Measurements from ENCODE around the gene LMOD1.
"Not testable (repeated sequence)": the region's sequence is repeated elsewhere in the genome, so short reads cannot be mapped to it uniquely, and the experiment has no call there.

Gene LMOD1

DNA sequence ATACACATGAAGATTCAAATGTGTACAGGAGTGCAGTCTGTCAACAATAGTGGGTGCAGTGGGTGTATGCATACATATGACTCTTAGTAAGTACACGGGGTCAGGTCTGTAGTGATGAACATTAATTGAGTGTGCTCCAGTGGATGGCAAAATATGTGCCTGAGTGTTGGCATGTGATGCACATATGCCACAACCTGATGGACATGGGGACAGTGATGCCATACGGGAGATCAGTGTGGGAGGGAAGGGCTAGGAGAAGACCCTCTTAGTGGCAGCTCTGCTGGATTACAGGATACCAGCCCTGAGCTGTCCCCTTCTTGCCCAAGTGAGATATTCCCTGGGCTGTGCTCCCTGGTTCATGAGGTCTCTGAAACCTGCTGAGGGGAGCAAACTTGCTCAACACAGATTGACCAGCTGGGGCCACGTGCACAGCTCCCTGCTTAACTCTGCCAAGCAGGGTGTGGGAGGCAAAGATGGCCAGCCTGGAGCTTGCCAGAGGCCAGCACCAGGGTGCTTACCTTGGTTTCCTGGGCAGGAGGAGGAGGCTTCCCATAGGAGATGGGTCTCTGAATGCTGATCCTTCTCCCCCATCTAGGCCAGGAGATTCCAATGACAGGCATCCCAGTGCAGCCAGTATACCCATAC lies 55.4 kb downstream of the LMOD1 start:
- DNase-seq: no peak

DNA sequence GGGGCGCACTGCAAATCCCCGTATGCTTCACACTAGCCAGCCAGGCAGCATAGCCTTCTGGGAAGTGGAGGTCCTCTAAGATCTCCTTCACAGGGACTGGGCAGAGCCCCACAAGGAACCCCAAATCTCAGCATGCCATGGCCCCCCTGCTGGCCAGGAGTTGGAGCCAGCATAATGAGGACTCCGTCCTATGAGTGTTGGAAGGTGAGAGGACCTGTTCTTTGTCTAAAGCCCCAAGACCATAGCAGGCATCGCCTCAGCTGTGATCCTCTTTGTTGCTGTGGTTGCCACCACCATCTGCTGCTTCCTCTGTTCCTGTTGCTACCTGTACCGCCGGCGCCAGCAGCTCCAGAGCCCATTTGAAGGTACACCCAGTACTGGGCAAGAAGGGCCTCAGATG lies 56.1 kb downstream of the LMOD1 start:
- DNase-seq: no peak

DNA sequence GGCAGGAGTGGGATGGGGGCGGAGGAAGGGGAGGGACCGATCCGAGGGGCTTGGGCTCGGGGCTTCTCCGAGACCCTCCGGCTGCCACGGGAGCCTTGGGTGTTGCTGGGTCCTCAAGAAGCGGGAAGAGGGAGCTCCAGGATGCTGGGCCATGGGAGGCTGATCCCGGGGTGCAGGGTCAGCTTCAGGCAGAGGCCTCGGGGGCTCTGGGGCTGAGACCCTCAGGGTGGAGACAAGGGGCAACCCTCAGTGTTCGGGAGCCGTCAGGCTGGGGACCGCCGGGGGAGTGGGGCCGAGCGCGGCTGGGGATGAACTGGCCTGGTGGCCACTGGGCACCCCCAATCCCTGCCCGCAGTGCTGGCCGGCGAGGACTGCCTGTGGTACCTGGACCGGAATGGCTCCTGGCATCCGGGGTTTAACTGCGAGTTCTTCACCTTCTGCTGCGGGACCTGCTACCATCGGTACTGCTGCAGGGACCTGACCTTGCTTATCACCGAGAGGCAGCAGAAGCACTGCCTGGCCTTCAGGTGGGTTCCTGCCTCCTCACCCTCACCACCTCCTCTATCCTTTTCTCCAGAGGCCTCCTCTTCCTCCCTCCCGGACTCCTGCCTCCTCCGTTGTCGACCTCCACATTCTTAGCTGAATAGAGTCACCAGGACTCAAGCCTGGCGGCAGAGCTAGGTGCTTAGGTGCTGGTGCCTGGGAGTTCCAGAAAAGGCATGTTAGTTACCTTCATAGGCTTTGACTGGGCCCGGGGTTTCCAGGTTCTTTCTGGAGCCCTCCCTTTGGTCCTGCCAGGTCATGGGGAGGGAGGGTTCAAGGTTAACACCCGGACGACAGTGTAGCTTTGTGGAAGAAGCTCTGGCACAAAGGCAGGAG lies 57.0 kb downstream of the LMOD1 start:
- no peak for DNase-seq

DNA sequence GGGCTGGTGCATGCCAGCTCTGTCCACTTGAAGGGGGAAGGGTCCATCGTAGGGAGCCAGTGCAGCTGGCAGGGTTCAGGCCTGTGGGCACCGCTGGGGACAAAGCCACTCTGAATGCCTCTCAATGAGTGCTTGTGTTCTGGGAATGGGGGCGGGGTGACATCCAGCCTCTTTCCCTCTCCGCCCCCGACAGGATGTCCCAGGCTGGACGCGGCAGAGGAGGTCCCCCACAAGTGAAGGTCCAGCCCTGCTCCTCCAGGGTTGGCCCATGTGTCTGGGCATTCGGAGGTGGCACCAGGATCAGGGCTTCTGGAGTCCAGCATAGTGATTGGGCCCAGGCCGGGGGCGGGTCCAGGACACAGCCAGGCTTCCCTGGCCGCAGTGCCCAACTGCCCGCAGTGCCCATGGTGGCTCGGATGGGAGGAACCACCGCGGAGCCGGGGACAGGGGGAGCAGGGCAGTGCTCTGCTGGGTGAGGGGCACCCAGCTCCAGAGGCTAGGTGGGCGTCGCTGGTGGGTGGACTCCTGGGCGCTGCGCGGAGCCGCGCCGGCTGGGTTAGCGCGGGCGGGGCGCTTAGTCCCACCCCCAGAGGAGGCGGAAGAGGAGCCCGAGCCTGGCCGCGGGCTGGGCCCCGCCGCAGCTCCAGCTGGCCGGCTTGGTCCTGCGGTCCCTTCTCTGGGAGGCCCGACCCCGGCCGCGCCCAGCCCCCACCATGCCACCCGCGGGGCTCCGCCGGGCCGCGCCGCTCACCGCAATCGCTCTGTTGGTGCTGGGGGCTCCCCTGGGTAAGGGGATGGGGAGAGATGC lies 57.9 kb downstream of the LMOD1 start, which contains the start of gene SHISA4:
Gene SHISA4 (plus strand): TSS at position 617 of the 808 bp plus-strand sequence. CDS start 97 bp downstream, at position 714.
- peak in 1 of 2 donors; percentile 4 for DNase-seq

DNA sequence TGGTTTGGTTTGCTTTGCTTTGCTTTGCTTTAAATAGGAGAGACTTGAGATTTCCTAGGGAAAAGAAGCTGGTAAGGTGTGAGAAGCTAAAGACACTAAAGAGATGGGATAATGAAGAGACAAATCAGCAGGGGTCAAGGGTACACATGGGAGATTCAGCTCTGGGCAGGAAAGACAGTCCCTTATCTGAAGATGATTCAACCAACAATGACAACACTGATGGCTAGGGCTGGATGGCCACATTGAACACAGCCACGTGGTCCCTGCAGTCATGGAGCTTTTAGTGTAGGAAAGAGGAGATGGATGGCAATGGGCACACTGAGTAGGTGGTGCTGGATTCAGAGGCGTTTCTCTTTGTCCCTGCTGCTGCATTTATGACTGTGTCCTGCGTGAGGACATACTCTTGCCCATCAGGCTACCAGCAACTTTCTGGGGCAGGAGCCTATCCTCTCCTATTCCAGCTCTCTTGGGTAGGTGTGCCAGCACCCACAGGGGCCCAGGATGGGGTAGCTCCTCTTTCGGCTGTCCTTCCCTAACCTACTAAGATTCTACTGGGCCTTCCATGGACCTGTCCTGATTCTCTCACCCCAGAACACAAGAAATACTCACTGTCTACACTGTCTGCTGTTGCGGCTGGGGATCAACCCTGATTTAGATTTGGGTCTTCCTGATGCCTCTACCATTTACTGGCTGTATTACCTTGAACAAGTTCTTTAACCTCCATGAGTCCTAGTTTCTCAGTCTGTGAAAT lies 59.1 kb downstream of the LMOD1 start:
- no peak for DNase-seq

DNA sequence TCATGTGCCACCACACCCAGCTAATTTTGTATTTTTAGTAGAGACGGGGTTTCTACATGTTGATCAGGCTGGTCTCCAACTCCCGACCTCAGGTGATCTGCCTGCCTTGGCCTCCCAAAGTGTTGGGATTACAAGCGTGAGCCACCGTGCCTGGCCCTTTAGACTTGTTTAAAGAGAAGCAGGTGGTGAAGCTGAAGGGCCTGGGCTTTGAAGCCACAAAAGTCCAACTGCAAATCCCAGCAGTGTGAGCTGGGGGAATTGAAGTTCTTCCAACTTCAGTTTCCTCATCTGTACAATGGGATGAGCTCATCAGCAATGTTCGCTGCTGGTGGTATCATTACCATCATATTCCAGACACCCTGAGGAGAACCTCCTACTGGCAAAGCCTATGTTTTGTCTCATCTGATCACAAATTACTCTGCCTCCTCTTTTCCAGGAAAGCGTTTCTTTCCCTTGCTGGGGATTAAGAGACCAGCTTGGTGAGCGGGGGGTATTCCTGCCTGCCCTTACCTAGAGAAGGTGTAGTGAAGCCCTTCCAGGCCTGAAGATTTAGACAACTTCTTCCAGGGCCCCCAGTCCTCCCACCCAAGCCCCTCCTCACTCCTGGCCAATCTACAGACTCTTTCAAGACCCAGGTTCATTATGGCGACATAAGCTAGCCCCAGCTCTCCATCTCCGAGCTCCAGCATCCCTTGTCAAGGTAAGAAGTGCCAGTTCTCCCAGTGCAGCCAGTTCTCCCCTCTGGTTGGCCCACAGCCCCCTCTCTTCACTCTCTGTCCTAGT lies 60.1 kb downstream of the LMOD1 start:
- DNase-seq: no peak

DNA sequence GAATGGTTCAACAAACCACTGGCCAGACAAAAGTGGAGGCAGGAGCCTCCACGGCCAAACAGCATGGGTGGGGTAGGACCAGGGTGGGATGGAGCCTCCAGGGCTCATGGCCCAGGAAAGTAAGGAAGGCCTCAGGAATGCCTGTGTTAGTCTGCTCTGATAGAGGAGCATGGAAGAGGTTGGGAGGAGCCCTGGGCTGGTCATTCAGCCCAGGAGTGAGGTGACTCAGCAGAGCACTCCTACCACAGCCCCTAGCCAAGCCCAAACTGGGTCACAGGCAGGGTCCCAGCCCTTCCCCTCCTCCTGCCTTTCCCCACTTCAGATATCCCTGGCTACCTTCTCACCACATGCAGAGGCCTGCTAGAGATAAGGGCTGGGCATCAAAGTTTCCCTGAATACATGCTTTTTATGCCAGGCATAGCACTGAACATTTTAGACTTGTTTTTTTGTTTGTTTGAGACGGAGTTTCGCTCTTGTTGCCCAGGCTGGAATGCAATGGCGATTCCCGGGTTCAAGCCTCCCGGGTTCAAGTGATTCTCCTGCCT lies 60.7 kb downstream of the LMOD1 start:
- no peak for DNase-seq

DNA sequence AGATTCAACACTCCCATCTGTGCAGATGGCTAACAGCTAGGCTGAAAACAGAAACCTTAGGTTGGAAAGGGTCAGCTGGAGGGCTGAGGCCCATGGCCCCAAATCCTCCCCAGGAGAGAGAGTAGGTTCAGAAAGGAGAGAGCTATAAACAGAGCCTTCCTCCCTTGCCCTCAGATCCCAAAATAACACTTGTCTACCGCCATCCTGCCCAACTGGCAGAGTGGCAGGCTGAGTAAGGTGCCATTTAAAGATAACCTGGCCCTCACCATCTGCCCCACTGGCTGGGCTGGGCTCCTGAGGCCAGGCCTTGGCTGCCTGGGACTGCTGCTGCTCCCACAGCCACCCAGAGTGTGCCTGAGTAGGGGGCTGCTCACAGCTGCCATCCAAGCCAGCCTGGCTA lies 61.9 kb downstream of the LMOD1 start:
- no peak for DNase-seq

DNA sequence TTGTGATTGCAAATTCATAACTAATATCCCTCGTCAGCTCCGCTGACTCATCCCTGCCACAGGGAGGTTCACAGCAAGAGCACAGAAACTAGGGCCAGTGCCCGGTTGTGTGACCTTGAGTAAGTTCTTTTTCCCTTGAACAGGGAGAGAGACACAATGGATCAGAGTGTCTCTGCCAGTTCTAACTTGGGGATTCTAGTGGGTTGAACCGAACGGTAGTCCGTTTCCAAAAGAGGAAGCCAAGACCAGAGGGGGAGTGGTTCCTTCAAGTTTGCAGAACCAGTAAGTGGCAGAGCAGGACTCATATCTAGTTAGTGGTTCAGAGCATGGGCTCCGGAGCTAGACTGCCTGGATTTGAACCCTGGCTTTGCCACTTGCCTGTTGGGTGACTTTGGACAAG lies 62.6 kb downstream of the LMOD1 start:
- peak; percentile 11 to 30 for DNase-seq

DNA sequence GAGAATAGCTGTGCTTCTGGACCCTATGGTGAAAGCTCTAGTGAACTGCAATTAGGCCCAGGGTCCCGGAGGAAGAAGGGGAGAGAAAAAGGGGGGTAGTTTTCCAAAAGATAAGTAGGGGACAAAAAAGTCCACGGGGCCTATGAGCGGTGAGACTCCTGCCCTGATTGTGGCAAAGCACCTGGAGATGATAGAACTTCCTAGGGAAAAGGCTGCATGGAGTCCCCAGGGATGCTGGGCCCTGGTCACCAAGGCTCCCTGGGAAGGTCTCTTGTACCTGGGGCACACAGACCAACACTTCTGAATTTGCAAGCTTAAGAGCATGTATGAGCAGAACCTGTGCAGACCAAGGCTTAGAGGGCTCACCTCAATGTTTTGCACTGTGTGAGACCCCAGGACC lies 63.1 kb downstream of the LMOD1 start:
- DNase-seq: no peak

DNA sequence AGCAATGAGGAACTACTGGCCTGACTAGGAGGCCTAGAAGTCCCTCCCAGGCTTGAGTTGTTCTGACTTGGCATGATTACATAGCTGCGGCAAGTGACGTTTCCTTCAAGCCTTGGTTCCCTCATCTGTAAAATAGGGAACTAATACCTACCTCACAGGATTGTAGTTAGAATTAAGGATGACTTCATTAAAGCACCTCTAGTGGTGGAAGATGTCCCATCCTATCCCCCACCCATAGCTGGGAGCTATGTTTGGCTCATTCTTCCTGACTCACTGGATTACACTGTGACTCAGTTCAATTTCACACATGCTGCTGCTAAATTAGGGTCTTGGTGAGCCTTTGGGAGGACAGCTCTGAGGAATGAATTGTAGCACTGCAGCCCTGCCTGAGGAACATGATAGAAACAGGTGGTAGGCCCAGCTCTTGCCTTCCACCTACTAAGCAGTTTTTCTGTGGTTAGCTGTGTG lies 63.6 kb downstream of the LMOD1 start:
- peak; percentile 14 to 72 for DNase-seq

DNA sequence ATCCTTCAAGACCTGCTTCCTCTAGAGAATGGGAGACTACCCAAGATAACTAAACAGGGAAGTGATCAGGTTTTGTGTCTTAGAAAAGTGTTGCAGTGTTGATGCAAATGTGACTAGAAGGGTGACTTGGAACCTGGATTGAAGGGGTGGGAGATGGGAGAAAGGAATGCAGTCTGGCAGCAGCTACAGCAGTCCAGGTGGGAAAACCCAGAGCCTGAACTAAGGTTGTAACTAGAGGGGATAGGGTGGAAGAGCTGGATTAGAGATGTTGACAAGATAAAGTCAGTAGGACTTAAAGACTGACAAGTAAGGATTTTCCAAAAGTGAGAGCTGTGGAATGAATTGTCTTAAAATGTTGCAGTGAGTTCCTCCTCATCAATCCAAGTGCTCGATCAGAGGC lies 64.7 kb downstream of the LMOD1 start:
- DNase-seq: no peak

DNA sequence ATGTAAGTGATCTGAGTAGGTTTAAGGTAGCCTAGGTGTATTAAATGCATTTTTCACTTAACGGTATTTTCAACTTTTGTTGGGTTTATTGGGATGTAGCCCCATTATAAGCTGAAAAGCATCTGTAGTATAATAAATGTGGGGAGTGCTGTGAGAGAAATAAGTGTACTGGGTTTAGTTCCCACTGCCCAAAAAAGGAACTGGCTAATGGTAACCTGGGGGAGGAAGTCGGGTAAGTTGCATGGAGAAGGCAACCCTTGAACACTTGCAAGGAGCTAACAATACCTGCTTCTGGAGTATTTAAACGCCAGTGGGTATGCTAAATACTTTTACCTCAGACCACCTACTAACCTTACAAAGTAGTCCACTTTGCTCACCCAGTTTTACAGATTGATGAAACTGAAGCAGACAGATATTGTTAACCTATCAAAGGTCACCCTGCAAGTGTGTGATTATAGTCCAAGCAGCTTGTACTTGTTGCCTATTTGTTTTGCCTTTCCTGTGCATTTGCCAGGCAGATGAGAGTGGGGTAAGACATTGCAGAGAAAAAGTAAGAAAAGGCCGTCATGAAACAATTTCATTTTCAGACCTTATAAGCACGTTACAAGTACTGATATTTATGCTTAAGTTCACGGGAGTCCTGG lies 65.3 kb downstream of the LMOD1 start:
- no peak for DNase-seq

DNA sequence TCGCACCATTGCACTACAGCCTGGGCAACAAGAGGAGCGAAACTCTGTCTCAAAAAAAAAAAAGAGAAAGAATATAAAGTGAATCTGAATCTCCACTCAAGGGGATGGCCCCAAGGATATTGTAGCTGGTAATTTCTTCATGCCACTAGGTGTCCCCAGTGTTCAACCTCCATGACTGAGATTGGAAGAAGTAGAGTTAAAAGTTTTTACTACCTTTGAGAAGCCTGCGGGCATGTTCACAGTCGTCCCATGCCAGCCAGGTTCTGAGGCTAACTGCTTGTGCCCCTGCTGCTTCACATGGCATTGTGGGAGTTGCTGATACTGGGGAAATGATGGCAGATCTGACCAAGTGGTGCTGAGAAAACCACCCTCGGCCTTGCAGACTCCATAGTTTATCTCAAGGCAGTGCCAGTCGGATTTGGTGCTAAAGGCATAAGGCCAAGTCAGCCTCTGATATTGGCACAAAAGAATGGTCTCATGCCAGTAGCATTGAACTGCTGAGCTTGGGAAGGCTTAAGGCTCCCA lies 68.4 kb downstream of the LMOD1 start:
- peak; percentile 16 to 32 for DNase-seq

DNA sequence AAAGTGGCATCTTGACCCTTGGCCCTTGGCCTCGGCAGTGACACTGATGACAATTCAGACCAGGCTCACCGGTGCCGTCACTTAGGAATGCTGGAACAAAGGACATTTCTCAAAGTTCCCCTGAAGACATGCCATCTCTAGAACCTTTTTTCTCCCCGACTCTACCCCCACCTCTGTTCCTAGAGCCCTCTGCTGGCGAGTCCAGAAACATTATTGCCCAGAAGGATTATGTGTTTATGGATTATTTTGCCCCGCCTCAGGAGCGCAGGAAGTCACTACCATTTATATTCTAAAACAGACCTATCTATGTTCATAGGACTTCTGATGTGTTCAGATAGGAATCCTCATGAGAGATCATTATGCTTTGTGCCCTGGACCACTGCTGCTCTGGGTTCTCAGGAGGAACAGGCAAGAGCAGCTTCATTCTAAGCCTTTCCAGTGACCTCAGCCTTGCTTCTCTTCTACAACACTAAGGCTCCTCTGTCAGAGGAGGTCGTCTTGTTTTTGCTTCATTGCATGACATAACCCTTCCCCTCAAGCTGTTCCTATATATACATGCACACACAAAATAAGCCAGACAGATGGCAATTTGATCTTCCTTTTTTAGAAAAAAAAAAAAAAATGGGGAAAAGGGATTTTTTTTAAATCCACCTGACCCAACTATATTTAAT lies 70.1 kb downstream of the LMOD1 start:
- no peak for DNase-seq

DNA sequence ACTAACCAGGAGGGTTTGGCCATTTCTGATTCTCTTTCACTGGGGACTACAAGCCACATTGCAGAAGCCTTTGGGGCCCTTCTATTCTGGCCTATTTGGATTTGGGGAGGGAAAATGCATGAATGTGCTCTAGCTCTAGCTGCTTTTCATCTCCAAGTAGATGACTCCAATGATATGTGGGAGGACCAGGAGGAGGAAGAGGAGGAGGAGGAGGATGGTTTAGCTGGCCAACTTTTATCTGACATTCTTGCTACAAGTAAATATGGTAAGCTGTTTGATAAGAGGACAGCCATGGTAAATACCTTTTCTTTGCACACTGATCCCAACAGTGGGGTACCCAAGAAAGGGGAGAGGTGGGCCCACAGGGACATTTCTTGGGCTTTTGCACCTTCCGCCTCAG lies 71.7 kb downstream of the LMOD1 start:
- no peak for DNase-seq

DNA sequence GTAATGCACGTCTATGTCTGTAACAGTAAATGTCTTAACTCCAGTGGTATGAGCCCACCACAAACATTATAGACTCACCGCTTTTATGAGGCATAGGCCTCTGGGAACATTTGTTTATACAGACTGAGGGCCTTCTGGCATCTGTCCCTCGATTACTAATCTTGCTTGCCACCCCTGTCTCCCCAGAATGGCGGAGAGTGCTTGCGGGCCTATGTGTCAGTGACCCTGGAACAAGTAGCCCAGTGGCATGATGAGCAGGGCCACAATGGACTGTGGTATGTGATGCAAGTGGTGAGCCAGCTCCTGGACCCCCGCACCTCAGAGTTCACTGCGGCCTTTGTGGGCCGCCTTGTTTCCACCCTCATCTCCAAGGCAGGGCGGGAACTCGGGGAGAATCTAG lies 76.0 kb downstream of the LMOD1 start:
- no peak for DNase-seq

DNA sequence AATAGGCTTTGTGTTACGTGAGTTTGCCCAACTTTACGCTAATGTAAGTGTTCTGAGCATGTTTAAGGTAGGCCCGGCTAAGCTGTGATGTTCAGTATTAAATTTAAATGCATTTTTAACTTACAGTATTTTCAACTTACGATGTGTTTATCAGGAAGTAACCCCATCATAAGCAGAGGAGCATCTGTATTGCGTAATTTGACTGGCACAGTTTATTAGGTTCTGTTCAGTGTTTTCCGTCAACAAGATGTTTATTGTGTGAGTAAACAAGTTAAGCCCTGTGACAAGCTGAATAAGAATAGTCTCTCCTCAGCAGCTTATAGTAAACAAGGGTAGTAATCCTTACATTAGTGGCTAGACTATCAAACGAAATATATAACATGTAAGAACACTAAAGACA lies 84.9 kb downstream of the LMOD1 start:
- DNase-seq: no peak

DNA sequence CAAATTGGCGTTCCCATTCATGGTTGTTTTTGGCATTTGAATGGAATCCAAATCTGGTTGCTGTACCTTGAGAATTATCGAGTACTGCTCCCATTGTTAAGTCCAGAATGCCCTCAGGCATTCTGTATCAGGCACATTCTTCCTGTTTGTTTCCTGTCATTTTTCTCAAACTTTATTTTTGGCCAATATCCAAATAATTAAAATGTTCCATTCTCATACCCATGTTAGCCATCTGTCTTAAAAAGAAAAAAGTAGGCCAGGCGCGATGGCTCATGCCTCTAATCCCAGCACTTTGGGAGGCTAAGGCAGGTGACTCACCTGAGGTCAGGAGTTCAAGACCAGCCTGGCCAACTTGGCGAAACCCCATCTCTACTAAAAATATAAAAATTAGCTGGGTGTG lies 86.9 kb downstream of the LMOD1 start:
- no peak for DNase-seq

DNA sequence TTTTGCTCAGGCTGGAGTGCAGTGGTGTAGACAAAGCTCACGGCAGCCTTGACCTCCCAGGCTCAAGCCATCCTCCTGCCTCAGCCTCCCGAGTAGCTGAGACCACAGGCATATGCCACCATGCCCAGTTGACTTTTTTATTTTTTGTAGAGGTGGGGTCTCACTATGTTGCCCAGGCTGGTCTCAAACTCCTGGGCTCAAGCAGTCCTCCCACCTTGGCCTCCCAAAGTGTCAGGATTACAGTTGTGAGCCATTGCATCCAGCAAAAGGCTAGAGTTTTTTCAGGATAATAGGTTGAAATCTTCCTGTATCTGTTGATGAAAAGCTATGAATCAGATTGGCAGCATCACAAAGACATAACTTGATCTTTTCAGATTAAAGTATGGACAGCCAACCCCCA lies 89.6 kb downstream of the LMOD1 start:
- not testable (repeated sequence) for DNase-seq
